Measurements from ENCODE around the gene OTUD6A.
A peak's percentile ranks its signal among the peaks of the same experiment; 100 is the strongest.

The OTUD6A gene, protein sequence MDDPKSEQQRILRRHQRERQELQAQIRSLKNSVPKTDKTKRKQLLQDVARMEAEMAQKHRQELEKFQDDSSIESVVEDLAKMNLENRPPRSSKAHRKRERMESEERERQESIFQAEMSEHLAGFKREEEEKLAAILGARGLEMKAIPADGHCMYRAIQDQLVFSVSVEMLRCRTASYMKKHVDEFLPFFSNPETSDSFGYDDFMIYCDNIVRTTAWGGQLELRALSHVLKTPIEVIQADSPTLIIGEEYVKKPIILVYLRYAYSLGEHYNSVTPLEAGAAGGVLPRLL

DNA sequence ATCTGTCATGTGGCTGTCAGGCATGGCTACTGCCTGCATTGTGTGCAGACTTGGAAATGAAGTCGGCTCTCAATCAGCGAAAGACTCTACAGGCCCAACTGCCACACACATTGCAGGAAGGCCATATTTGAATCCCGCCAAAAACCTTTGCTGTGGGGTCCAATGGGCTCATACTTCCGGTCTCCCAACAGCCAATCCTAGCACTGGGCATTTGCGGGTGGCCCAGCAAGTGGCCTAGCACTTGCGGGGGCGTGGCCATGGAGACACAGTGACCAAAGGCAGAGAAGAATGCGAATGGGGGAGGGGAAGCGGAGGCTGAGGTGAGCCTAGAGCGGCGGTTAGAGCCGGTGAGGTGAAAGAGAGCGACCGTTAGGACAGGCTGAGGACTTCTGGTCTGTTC is at the start of gene OTUD6A:
Gene OTUD6A (plus strand): TSS at position 382 of the 400 bp plus-strand sequence. CDS start 68 bp downstream, outside the sequence.
- no peak for DNase-seq (ENCODE audit: low spot score)

DNA sequence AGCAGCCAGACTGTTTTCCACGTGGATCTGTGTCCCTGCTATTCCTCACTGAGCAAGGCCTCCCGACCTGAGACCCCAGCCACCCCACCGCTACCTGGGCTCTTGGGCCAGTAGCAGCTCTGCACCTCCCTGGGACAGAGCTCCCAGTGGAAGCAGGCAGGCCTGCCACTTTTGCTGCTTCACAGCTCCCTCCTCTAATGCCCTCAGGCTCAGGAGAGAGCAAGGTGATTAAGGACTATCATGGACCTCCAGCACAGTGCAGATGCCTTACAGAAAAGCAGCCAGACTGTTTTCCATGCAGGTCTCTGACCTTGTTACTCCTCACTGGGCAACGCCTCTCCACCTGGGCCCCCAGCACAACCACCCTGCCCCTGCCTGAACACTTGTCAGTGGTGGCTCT is 49.5 kb upstream of the OTUD6A start:
- DNase-seq (ENCODE audit: low spot score), result no peak

DNA sequence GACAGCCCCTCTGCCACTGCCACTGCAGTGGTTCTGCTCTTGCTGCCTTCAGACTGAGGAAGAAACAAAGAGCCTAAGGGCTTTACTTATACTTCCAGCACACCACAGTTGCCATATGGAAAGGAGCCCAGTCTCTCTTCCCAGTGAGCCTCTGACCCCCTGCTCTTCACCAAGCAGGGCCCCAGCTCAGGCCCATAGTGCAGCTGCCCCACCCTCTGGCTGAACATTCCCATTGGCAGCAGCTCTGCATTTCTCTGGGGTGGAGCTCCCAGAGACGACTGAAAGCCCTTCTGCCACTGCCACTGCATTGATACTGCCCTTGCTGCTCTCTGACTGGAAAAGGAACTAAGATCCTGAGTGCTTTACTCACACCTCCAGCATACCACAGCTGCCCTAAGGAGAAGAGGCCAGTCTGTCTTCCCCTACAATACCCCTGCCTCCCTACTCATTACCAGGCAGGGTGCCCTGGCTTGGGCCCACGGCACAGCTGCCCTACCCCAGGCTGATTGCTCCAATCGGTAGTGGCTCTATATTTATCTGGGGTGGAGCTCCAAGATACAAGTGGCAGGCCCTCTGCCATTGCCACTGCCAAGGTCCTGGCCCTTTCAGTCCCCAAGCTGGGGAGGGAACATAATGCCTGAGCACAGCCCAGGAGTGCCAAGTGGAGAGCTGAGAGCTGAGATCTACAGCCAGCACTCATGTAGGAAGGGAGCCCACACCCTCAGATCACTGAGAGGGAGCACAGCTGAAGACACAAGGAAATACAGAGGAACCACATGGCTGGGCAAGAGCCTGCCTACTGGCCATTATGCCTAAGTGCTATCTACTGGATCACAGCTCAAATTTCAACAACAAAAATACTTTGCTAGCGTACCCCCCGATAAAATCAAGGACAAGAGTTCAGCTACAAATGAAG is 48.5 kb upstream of the OTUD6A start:
- no peak for DNase-seq (ENCODE audit: low spot score)

DNA sequence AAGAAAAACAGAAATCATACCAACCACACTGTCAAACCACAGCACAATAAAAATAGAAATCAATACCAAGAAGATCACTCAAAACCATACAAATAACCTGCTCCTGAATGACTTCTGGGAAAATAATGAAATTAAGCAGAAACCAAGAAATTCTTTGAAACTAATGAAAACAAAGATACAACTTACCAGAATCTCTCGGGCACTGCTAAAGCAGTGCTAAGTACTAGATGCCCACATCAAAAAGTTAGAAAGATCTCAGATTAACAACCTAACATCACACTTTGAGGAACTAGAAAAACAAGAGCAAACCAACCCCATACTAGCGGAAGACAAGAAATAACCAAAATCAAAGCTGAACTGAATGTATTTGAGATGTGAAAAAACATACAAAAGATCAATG is 45.7 kb upstream of the OTUD6A start:
- DNase-seq (ENCODE audit: low spot score), result no peak

DNA sequence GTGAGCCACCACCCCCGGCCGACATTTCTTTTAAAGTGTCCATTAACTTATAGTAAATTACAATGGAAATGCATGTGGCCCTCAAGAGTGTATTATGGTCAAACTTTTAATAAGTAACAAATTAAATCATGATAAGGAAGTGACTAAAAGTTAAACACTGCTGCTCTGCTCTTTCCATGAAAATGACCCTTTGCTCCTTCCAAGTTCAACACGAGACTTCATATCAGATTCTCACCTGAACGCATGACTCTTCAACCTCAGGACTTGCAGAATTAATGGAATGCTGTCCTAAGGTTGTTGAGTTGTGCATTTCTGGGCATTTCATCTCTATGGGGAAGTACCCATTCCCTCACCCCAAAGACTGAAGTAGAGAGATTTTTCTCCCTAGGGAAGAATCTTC is 39.6 kb upstream of the OTUD6A start:
- no peak for DNase-seq (ENCODE audit: low spot score)

DNA sequence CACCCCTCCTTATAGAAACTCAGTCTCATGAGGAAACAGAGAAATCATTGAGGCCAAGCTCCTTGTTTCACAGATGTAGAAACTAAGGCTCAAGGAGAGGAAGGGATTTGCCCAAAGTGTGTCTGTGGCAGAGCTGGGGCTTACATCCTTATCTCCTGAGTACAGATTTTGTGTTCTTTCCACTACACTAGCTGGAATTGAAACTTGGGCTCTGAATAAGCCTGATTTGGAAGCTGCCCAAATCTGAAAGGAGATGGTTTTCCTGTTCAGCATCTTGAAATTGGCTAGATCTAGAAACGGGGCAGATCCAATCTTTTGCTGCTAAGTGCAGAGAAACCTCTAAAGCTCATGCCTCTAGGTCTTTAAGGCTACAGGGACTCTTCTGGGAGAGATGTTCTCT is 36.8 kb upstream of the OTUD6A start:
- DNase-seq (ENCODE audit: low spot score), result no peak

DNA sequence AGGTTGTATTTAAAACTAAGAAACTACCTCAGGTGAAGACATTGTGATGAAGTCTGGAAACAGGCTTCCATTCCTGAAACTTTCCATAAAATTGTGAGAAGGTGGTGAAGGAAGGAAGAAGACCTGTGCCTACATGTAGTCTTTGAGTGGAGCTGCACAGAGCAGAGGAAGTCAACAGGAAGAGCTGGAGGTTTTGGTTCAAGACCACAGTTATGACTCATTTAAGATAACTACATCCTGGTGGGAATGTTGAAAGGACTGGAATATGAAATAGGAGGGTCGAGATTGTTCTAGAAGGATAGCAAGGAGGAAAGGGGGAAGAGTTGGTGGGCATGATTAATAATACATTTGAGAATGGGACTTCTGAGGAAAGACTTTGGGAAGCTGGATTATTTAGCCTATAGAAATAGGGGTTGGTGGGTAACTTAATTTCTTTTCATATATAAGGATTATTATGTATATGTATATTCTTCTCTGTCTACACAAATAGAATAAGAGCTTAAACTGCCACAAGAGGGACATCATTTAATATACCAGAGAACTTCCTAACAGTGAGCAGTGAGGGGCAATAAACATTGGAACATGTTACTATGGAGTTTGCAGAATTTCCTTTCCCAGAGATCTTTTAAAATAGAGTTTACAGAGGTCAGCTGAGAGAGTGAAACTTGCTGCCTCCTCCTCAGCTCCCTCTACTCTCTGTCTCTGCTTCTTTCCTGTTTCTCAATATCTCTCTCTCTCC is 36.0 kb upstream of the OTUD6A start:
- DNase-seq (ENCODE audit: low spot score), result no peak

DNA sequence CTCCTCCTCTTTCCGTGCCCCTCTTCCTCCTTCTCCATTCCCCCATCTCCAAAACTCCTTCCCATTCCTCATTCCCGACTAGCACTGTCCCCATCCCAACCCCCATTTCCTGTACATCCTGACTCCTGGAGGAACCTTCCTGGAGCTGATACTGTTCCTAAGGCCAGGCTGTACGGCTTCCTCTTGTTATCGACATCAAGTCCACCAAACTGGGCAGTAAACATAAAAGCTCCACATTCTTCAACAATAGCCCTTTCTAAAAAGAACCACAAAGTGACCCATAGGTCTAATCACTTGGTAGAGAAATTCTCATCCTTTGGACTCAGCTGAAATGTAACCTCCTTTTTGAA is 35.4 kb upstream of the OTUD6A start:
- DNase-seq (ENCODE audit: low spot score), result no peak

DNA sequence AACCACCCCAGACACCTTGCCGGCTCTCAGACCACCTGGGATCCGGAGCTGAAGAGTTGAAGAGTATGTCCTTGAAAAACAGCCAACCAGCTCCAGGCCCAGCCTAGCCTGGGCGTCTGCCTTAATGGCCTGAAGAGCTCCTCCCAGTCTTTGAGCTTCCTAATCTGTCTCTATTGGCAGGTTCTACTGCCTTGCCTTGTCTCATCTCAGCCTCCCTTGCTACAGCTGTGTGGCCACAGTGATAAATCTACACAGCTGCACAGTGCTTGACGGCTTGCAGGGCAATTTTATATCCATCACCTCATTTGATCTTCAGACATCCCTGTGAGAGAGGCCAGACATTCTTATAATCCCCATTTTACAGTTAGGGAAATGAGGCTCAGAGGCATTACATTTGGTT is 32.4 kb upstream of the OTUD6A start:
- DNase-seq (ENCODE audit: low spot score), result no peak

DNA sequence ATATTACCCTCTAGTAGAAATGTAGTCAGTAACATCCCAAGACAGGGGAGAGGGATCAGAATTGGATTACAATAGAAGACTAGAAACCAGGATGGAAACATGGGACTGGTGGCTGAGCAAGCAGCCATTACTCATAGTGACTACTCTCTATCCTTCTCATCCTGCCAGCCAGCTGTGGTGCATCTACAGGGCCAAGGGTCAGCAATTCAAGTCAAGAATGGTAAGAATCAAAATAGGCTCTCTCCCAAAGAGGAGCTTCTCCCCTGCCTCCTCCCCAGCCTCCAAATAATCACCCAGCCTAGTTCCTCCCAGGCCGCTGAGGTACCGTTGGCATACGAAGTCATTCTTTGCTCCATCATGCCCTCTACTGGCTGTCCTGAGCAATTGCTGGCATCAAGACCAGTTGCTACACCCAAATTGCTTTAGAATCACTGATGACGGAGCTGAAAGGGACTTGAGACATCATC is 31.9 kb upstream of the OTUD6A start:
- DNase-seq (ENCODE audit: low spot score), result peak; percentile 25

DNA sequence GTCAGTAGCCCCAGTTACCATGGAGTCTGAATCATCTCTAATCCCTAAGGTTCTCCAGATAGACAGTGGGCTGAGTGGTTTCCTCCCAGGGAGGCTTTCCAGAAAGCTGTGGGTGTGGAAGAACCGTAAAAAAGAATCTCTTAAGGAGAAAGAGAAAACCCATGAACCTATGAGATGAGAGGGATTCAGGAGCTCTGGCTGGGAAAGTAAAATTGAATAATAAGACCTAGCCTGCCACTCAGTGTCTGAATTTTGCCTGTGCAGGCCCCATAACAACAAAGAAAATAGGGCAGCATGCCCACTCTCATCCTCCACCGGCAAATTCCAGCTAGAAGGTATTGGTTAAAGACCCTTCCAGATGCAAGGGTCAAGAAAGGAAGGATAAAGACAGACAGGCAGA is 29.5 kb upstream of the OTUD6A start:
- DNase-seq (ENCODE audit: low spot score), result no peak

DNA sequence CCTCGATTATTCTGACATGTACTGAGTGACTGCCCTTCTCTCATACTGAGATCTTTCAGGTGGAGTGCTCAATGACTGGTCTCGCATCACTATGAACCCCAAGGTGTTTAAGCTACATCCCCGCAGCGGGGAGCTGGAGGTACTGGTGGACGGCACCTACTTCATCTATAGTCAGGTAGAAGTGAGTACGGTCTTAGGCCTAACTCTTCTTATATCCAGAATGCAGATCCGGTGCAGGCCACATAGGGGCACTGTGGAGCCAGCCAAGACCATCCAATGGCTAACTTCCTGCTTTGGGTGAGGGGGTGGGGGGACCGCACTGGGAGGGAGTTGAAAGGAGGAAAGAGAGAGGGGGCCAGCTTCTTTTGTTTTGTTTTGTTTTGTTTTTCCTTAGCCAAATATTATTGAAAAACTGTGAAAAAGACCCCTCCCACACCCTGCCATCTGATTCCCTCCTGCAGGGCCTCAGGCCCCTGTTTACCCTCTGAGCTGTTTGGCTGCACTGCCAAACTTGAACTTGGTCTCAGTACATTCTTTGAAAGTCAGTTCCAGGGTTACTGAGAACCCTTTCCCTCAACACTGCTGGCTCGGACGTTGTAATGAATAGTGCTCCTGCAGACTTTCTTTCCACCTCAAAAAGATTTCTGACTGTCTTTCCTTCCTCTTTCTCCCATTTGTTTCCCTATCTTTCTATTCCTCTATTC is 28.8 kb upstream of the OTUD6A start:
- no peak for DNase-seq (ENCODE audit: low spot score)

DNA sequence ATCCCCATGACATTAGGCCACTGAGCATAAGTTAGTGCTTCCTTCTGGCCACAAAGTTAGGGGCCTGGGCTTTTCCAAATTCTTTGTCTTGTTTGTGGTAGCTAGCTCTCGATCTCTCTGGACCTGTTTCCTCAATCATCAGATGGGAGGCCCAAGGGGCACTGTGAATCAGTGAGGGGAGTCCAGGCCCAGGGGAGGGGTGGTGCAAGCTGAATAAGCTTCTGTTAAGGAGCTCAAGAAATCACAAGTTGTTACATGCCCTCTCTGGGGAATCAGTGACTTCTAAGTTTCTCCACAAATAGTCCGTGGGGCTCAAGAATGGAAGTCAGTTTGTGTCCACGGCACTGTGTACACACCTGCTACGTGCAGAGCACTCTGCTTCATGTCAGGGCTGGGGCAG is 27.6 kb upstream of the OTUD6A start:
- no peak for DNase-seq (ENCODE audit: low spot score)

DNA sequence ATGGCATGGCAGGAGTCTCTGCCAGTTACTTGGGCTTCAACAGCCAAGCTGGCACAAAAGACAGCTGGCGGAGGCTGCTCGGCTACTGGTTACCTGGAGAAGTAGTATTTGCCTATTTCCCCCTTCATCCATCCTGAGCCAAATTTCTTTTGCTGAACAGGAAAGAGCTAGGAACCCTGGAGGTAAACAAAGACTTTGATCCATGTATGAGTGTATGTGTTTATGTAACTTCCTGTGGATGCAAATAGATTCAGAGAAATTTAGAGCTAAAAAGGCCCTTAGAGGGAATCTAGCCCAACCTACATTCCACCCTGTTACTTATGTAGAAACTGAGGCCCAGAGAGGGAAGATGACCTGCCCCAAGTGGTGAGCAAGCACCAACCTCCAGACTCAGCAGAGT is 23.7 kb upstream of the OTUD6A start:
- DNase-seq (ENCODE audit: low spot score), result no peak

DNA sequence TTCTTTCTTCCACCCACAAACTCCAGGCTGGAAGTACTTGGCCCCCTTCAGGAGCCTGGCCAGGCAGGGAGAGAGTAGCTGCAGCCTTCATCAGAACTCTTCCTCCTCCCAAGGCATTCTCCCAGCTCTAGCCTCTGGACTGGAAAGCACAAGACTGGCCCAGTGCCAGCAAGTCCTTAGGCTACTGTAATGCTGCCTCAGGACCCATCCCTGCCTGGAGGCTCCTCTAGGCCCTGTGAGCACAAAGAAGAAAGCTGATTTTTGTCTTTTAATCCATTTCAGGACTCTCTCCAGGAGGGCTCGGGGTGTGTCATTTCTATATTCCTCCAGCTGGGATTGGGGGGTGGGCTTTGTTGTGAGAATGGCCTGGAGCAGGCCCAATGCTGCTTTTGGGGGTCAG is 23.3 kb upstream of the OTUD6A start:
- no peak for DNase-seq (ENCODE audit: low spot score)

DNA sequence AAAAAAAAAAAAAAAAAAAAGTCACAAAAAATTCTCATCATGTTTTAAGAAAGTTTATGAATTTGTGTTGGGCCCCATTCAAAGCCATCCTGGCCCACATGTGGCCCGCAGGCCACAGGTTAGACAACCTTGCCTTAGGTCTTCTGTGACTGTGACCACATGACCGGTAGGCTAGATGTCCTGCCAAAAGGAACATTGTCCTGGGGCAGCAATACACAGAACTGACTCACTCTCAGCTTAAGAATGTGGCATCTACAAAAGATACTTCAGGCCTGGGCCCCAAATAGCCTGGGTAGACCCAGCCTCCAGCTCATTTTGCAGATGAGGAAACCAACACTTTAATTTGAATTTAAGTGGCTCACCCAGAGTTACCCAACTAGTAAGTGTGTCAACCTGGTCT is 22.5 kb upstream of the OTUD6A start:
- DNase-seq (ENCODE audit: low spot score), result no peak

DNA sequence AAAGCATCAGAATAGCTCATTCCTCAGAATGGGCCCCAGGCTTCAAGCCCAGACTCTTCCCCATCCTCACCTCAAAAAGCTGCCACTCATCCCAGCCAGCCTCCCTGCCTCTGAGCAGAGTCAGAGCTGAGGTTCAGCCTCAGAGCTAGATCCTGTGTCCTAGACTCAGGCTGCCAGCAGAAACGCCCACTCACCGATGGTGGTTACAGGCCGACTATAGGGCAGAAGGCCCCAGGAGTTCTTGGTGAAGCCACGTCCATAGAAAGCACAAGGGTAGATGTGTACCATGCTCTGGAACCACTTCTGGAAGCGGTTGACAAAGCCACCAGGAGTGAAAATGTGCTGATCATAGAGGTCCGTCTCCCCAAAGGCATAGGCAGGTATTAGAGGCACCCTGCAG is 20.3 kb upstream of the OTUD6A start:
- DNase-seq (ENCODE audit: low spot score), result no peak

DNA sequence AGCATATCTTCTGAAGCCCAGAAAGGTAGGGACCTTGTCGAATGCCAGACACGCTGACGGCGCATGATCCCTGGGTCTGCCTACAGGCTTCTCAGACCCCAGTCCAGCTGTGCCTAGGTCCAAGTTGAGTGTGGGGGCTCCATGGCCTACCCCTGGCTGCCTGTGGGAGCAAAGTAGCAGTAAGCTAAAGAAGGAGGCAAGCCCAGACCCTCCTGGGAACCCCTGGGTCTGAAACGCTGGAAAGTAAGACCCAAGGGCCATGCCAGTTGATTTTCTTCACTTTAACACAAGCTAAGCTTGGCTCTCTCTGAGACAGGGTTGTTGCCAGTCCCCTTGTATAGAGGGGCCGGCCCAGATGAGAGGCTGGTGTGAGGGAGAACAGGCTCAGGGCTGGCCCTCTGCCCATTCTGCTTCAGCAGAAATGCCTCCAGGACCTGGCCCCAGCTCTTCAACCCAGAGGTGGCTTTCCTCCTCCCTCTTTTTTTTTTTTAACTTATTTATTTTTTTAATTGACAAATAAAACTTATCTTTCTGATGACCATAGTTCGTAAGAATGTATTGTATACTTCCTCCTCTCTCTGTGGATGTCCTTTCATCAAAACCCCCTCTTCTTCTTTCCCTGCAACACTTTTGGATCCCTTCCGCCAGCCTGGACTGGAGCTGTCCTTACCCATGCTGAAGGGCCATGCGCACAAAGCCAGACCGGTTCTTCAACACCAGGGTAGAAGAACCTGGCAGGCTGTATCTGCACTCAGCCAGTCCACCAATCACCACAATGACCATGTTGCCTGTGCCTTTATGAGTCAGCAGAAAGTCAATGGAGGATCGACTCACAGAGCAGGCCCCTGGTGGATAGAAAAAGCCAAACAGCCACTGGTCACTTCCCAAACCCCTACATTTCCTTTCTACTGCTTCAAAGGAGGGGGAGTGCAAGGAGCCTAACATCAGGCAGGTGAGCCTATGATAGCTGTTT is 19.6 kb upstream of the OTUD6A start:
- no peak for DNase-seq (ENCODE audit: low spot score)

DNA sequence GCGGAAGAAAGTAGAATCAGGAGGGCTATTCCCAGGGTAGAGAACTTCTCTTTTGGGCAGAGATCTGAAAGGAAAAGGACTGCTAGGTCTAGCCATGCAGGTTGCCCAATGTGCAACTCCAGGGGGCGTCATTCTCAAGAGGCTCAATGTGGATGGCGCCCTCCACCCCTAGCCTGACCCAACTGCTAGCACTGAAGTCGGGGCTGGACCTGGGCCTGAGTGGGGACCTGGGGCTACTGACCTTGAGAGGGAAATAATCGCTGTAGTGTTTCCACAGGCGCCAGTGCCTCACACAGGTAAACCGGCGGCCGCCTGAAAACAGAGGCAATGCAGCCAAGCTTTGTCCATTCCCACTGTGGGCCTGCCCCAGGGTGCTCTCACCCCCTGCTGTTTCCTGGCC is 18.6 kb upstream of the OTUD6A start:
- DNase-seq (ENCODE audit: low spot score), result no peak

DNA sequence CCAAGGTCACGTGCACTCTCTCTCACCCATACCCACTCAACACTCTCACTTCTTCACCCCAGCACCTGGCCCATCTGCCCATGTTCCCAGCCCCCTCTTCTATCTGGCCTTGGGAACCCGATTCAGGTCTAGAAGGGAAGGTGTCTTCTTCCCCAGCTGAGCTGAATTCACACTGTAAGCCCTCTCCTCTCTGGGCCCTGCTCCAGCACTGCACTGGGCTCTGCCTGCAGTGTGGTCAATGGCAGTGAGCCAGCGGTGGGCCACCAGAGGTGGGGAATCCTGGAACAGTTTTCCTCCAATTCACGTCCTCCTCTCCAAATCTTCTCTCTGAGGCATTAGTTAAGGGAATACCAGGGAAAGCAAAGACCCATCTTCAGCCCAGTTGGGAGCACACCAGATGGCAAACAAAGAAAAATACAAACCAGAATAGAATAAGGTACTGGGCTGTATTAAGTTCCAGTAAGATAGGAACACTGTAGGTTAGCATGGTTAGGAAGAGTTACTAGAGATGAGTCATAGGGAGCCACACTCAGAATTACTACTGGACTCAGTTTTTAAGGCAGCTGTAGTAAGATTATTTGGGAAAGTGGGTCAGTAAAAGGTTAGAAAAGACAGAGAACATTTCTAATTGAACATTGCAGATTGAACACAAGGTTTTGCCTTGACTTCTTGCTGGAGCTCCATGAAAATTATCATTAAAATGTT is 17.6 kb upstream of the OTUD6A start:
- DNase-seq (ENCODE audit: low spot score), result no peak

Data from HuH-7.5 (cell line).